ENCODE results near the gene DNMT3L. TPM values are rescaled to one million over a fixed set of nuclear protein-coding genes. Genes with fewer than 3 reads are reported as not detected.

Gene DNMT3L
- total and polyA plus RNA-seq, 2 experiments from 2014 or later = 0.27 TPM; not detected in 1

DNA sequence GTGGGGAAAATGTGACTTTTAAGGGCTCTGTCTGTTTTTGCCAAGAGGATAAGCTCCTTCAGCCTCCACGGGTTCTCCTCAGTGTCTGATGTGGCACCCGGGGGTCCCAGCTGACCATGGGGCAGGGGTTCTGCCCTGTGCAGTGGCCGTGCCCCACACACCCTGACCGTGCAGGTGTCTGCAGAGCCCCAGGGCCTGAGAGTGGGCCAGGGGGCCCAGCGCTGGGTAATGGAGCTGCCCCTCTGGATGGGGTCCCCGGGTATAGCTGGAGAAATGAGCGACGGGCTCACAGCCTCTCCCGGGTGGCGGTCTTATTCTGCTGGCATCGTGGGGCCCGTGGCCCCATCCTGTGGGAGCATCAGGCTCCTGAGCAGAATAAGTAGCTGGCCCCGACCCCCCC lies 35.2 kb upstream of the DNMT3L start:
- H3K9me3 Mint-ChIP-seq = no peaks in the 10 kb centered on the region
- peaks cover 10% of the 10 kb centered on the region for H3K27me3 Mint-ChIP-seq (ENCODE audit: insufficient read depth, low read depth, poor library complexity)
- H3K27ac Mint-ChIP-seq = no peak overlapping the region
- peaks cover 10% of the 10 kb centered on the region; the same call in 1 of the 2 replicates for H3K27me3 ChIP-seq (ENCODE audit: insufficient read depth)
- H3K4me3 ChIP-seq = no peak overlapping the region
- no peak overlapping the region for H3K27ac ChIP-seq (ENCODE audit: low read depth)
- H3K4me3 Mint-ChIP-seq = no peak overlapping the region
- H3K9me2 ChIP-seq (ENCODE audit: insufficient read depth) = no peaks in the 10 kb centered on the region
- no peak overlapping the region for H2AFZ ChIP-seq
- H3K4me2 ChIP-seq = no peak overlapping the region
- no peaks in the 10 kb centered on the region for H3K36me3 ChIP-seq (ENCODE audit: insufficient read depth)
- 0 out of 3 replicates have a peak, but pooled peaks cover 4% of the 10 kb centered on the region for H3K4me1 Mint-ChIP-seq
- no peak for TF ChIP-seq JUNB (IDR thresholded peaks at IDR 0.05; ENCODE audit: unreplicated experiment)
- no peak for TF ChIP-seq ZNF462 (CRISPR knock-in tag; IDR thresholded peaks at IDR 0.05)
- no peak for TF ChIP-seq NANOG (IDR thresholded peaks at IDR 0.05; ENCODE audit: borderline replicate concordance)
- no peak for TF ChIP-seq ZNF114 (CRISPR knock-in tag; IDR thresholded peaks at IDR 0.05)
- TF ChIP-seq CREB1 (CRISPR knock-in tag; IDR thresholded peaks at IDR 0.05; ENCODE audit: low read depth) = no peak
- no peak for TF ChIP-seq ETS1 (IDR thresholded peaks at IDR 0.05)
- TF ChIP-seq CTCF (conservative IDR thresholded peaks at IDR 0.05; ENCODE audit: low read depth in 2 of 2) = no peak
- no peak for TF ChIP-seq STAT1 (IDR thresholded peaks at IDR 0.05; ENCODE audit: unreplicated experiment)
- TF ChIP-seq EZH2 (IDR thresholded peaks at IDR 0.05; ENCODE audit: low read depth, unreplicated experiment) = no peak
- TF ChIP-seq POLR2AphosphoS5 (IDR thresholded peaks at IDR 0.05; ENCODE audit: low read depth) = no peak
- TF ChIP-seq ZNF331 (CRISPR knock-in tag; IDR thresholded peaks at IDR 0.05; ENCODE audit: low read depth) = no peak
- no peak for TF ChIP-seq EZH2phosphoT487 (IDR thresholded peaks at IDR 0.05; ENCODE audit: unreplicated experiment)
- TF ChIP-seq, protein P1, sequence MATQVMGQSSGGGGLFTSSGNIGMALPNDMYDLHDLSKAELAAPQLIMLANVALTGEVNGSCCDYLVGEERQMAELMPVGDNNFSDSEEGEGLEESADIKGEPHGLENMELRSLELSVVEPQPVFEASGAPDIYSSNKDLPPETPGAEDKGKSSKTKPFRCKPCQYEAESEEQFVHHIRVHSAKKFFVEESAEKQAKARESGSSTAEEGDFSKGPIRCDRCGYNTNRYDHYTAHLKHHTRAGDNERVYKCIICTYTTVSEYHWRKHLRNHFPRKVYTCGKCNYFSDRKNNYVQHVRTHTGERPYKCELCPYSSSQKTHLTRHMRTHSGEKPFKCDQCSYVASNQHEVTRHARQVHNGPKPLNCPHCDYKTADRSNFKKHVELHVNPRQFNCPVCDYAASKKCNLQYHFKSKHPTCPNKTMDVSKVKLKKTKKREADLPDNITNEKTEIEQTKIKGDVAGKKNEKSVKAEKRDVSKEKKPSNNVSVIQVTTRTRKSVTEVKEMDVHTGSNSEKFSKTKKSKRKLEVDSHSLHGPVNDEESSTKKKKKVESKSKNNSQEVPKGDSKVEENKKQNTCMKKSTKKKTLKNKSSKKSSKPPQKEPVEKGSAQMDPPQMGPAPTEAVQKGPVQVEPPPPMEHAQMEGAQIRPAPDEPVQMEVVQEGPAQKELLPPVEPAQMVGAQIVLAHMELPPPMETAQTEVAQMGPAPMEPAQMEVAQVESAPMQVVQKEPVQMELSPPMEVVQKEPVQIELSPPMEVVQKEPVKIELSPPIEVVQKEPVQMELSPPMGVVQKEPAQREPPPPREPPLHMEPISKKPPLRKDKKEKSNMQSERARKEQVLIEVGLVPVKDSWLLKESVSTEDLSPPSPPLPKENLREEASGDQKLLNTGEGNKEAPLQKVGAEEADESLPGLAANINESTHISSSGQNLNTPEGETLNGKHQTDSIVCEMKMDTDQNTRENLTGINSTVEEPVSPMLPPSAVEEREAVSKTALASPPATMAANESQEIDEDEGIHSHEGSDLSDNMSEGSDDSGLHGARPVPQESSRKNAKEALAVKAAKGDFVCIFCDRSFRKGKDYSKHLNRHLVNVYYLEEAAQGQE (IDR thresholded peaks at IDR 0.05; ENCODE audit: unreplicated experiment) = no peak
- H4K20me1 ChIP-seq (replicated peaks; ENCODE audit: insufficient read depth) = no peaks in the 10 kb centered on the region
- H3K79me2 ChIP-seq (replicated peaks; ENCODE audit: insufficient read depth) = 0 out of 2 replicates have a peak, but pooled peaks cover 3% of the 10 kb centered on the region
- H3K36me3 Mint-ChIP-seq (ENCODE audit: low read depth) = no peaks in the 10 kb centered on the region
- ATAC-seq = no peak
- no peak for DNase-seq (ENCODE audit: low spot score)
- no peaks in the 10 kb centered on the region for H3K4me1 ChIP-seq (ENCODE audit: insufficient read depth)
- 0 out of 2 replicates have a peak, but pooled peaks cover 4% of the 10 kb centered on the region for H3F3A ChIP-seq (replicated peaks; ENCODE audit: low read depth)

Data from GM23338 (cell line).